VCaP (cell line): ENCODE measurements around the gene SMPD3.
A peak's percentile ranks its signal among the peaks of the same experiment; 100 is the strongest.

Source experiments
- H3K27ac ChIP-seq: fragments of 450-650 bp; 2 replicates; pipeline ENCODE4 v1.5.1; 2017
- TF ChIP-seq, protein P1 (sequence below): fragments of 450-650 bp; conservative IDR thresholded peaks from 2 replicates; pipeline ENCODE4 v1.5.1; 2017; ENCODE audit warnings: mild to moderate bottlenecking, moderate library complexity

Gene SMPD3

DNA sequence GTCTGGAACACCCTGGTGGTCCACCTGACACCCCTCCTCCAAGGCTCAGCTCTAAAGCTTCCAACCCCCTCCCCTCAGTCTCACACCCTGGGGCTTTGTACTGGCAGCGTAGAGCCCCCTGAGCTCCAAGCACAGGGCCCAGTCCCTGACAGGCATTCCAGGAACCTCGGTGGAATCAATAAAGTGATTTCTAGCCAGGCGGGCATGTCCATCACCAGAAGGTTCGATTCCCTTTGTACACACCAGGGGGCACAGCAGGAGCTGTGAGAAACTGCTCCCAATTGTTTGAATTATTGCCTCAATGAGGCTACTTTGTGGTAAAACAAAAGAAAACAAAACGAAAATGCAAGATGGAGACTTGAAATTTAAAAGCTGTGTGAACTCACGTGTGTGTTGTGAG lies 51.8 kb downstream of the SMPD3 start:
- TF ChIP-seq, protein P1, sequence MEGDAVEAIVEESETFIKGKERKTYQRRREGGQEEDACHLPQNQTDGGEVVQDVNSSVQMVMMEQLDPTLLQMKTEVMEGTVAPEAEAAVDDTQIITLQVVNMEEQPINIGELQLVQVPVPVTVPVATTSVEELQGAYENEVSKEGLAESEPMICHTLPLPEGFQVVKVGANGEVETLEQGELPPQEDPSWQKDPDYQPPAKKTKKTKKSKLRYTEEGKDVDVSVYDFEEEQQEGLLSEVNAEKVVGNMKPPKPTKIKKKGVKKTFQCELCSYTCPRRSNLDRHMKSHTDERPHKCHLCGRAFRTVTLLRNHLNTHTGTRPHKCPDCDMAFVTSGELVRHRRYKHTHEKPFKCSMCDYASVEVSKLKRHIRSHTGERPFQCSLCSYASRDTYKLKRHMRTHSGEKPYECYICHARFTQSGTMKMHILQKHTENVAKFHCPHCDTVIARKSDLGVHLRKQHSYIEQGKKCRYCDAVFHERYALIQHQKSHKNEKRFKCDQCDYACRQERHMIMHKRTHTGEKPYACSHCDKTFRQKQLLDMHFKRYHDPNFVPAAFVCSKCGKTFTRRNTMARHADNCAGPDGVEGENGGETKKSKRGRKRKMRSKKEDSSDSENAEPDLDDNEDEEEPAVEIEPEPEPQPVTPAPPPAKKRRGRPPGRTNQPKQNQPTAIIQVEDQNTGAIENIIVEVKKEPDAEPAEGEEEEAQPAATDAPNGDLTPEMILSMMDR, result peak; percentile 67

DNA sequence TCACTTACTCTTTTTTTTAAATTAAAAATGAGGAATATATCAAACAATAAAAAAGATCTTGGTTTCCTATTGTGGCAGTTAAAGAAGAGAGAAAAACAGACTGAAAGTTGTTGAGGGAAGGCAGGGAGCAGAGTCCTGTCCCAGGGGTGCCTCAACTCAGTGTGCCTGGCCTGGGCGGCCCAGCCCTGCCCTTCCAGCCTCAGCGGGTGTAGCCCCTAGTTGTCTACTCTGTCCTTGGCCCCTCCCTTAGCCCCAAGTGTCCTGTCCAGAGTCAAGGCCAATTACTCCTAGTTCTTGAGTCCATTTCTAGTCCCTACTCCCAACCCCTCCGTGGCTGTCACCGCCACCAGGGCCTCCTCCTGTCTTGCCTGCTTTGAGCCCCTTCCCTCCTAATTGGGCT lies 52.5 kb downstream of the SMPD3 start:
- H3K27ac ChIP-seq, result no peak overlapping the region
- TF ChIP-seq, protein P1, result no peak

More for the DNA sequence above, 51.8 kb downstream of the SMPD3 start:
- no peak overlapping the region for H3K27ac ChIP-seq

DNA sequence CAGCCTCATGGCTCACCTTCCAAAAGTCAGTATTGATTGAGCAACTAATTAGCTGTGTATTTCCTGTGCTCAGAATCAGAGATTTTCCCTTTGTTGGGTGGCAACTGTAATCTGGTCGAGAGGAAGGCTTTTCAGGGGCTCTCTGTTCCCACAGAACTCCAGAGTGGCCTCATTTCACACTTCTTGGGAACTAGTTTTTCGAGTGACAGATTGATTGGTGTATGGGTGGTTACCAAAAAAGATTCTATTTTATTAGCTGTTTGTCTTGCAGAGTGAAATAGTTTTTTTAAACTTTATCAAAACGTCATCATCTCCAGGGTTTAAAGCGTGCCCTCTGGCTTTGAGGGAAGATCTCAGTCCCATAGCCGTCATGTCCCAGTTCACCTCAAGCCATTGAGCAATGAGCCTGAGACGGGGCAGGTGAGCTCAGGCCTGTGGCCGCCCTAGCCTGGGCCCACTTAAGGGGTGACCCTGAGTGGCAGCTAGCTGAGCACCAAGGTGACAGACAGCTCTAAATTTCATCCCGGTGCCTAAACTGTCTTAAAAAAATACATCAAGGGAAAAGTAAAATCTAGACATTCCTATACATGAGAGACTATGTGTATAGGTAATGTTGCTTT lies 53.0 kb downstream of the SMPD3 start:
- TF ChIP-seq, protein P1, result no peak
- H3K27ac ChIP-seq, result no peak overlapping the region

DNA sequence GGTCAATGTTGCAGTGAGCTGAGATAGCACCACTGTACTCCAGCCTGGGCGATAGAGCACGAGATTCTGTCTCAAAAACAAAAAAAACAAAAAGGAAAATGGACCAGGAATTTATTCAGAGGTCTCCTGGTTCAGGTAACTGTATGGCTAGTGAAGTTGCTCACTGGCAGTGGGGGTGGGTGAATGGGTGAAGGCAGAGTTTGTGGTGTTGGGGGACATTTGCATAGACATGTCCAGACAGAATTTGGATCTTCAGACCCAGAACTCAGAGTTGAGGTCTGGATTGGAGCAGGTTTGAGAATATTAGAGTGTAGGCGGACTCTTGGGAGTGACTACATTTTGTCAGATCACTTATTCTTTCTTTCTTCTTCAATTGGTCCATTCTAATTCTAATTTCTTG lies 55.0 kb downstream of the SMPD3 start:
- H3K27ac ChIP-seq, result no peak overlapping the region
- TF ChIP-seq, protein P1, result no peak

DNA sequence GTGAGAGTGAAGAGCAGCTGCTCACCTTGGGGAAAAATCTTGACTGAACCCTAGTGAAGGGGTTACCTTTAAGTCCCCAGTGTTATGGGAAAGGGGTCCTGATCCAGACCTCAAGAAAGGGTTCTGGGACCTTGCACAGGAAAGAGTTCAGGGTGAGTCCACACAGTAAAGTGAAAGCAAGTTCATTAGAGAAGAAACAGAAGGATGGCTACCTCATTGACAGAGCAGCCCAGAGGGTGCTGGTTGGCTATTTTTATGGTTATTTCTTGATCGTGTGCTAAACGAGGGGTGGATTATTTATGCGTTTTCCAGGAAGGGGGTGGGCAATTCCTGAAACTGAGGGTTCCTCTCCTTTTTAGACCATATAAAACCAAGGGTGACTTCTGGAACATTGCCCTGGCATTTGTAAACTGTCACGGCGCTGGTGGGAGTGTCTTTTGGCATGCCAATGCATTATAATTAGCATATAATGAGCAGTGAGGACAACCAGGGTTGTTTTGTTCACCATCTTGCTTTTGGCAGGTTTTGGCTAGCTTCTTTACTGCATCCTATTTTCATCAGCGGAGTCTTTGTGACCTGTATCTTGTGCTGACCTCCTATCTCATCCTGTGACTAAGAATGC lies 58.4 kb downstream of the SMPD3 start:
- TF ChIP-seq, protein P1, result no peak
- no peak overlapping the region for H3K27ac ChIP-seq

DNA sequence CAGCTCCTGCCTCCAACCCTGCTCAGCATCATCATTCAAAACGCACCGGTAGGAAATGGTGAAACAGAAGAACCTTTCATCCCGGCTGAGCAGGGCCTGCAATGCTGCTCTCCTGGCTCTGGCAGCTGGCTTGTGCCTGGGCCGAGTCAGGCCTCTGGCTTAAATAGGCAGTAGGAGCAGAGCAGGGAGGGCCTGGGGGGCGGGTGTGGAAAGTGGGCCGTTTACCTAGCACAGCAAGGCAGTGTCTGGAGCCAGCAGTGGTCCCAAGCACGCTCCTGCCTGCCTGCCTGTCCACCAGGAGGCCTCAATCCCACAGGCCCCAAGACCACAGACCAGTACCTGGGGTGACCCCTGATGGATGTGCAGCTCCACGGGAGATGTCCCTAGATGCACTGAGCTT lies 59.3 kb downstream of the SMPD3 start:
- TF ChIP-seq, protein P1, result no peak
- no peak overlapping the region for H3K27ac ChIP-seq

DNA sequence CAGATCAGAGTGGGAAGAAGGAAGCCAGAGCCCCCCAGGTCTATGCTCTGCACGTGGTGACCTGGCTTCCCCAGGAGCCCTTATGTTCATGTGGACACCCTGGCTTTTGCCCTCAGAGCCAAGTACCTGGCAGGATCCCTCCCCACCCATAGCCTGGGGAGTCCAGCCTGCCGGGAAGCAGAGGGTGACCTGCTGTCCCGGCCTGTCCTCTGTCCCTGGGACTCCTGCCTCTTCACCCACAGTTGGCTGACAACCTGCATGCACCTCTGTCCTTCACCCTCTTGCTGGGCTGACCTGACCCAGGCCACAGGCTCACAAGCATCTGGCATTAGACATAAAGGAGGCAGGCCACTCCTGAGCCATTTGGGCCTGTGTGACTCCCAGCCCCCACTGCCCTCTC lies 60.2 kb downstream of the SMPD3 start:
- no peak overlapping the region for H3K27ac ChIP-seq
- TF ChIP-seq, protein P1, result no peak
